Measurements from ENCODE around the gene AIG1. TPM values are rescaled to one million over a fixed set of nuclear protein-coding genes. Genes with fewer than 3 reads are reported as not detected.

AIG1 gene
- total and polyA plus RNA-seq, 2 donors (not counting 1 experiment from before 2014, with no cell fraction given) = 40.6 to 42.2 TPM

GRCh38 chr6:143264986-143265764 is 204.5 kb downstream of the AIG1 start:
- no peak overlapping the region for H3K4me2 ChIP-seq (ENCODE audit: extremely low read depth, insufficient read depth, low read length)
- no peak overlapping the region for H2AFZ ChIP-seq (ENCODE audit: low read length)
- H3K4me3 ChIP-seq (replicated peaks in 1 of 4; ENCODE audit: control extremely low read depth in 1 of 4, insufficient read depth in 1 of 4, low read depth in 3 of 4, low read length in 4 of 4) = no peak overlapping the region
- H3K27ac ChIP-seq (ENCODE audit: insufficient read depth, low read length) = no peak overlapping the region
- no peak for DNase-seq (ENCODE audit: low read depth in 2 of 2)
- H3K79me2 ChIP-seq (ENCODE audit: control insufficient read depth, insufficient read depth, low read length) = no peaks in the 10 kb centered on the region
- no peaks in the 10 kb centered on the region for H3K9me3 ChIP-seq (ENCODE audit: control insufficient read depth, insufficient read depth, low read depth, low read length)
- no peak overlapping the region for H3K9ac ChIP-seq (ENCODE audit: insufficient read depth, low read length)
- no peaks in the 10 kb centered on the region for H3K36me3 ChIP-seq (ENCODE audit: control insufficient read depth, insufficient read depth, low read length)
- no peaks in the 10 kb centered on the region for H3K27me3 ChIP-seq (ENCODE audit: control insufficient read depth, insufficient read depth, low read length)
- TF ChIP-seq EZH2 (IDR thresholded peaks at IDR 0.05; ENCODE audit: low read length, missing control alignments) = no peak
- TF ChIP-seq CTCF (conservative IDR thresholded peaks at IDR 0.05 in 1 of 2, IDR thresholded peaks at IDR 0.05 in 1 of 2; ENCODE audit: low read depth in 1 of 2, low read length in 2 of 2) = no peak
- peaks cover under 1% of the 10 kb centered on the region for H3K4me1 ChIP-seq (ENCODE audit: control insufficient read depth, extremely low read depth, insufficient read depth, low read length)
- H4K20me1 ChIP-seq (ENCODE audit: control insufficient read depth, extremely low read depth, insufficient read depth, low read length) = no peaks in the 10 kb centered on the region

- Histone ChIP-seq H4K20me1 (ENCODE audit: control insufficient read depth, extremely low read depth, insufficient read depth, low read length) (no peaks in the 10 kb centered on the region), H3K27ac (ENCODE audit: insufficient read depth, low read length) (no peak overlapping the region), H3K4me1 (ENCODE audit: control insufficient read depth, extremely low read depth, insufficient read depth, low read length) (peaks cover 6% of the 10 kb centered on the region), H2AFZ (ENCODE audit: low read length) (no peak overlapping the region), H3K9me3 (ENCODE audit: control insufficient read depth, insufficient read depth, low read depth, low read length) (no peaks in the 10 kb centered on the region), H3K27me3 (ENCODE audit: control insufficient read depth, insufficient read depth, low read length) (no peaks in the 10 kb centered on the region), H3K4me3 (replicated peaks in 1 of 4; ENCODE audit: control extremely low read depth in 1 of 4, insufficient read depth in 1 of 4, low read depth in 3 of 4, low read length in 4 of 4) (no peak overlapping the region), H3K4me2 (ENCODE audit: extremely low read depth, insufficient read depth, low read length) (no peak overlapping the region), H3K36me3 (ENCODE audit: control insufficient read depth, insufficient read depth, low read length) (no peaks in the 10 kb centered on the region), H3K9ac (ENCODE audit: insufficient read depth, low read length) (no peak overlapping the region), H3K79me2 (ENCODE audit: control insufficient read depth, insufficient read depth, low read length) (no peaks in the 10 kb centered on the region)
- DNase-seq (ENCODE audit: low read depth in 2 of 2) = no peak
- no peak for TF ChIP-seq CTCF (conservative IDR thresholded peaks at IDR 0.05 in 1 of 2, IDR thresholded peaks at IDR 0.05 in 1 of 2; ENCODE audit: low read depth in 1 of 2, low read length in 2 of 2)
- TF ChIP-seq EZH2 (IDR thresholded peaks at IDR 0.05; ENCODE audit: low read length, missing control alignments) = no peak
These were observed 207.1 kb downstream of the AIG1 start for GRCh38 chr6:143267760-143268159.

- Histone ChIP-seq H4K20me1 (ENCODE audit: control insufficient read depth, extremely low read depth, insufficient read depth, low read length) (no peaks in the 10 kb centered on the region), H3K4me1 (ENCODE audit: control insufficient read depth, extremely low read depth, insufficient read depth, low read length) (peaks cover 6% of the 10 kb centered on the region), H3K79me2 (ENCODE audit: control insufficient read depth, insufficient read depth, low read length) (no peaks in the 10 kb centered on the region), H3K36me3 (ENCODE audit: control insufficient read depth, insufficient read depth, low read length) (no peaks in the 10 kb centered on the region), H3K9me3 (ENCODE audit: control insufficient read depth, insufficient read depth, low read depth, low read length) (no peaks in the 10 kb centered on the region), H3K9ac (ENCODE audit: insufficient read depth, low read length) (no peak overlapping the region), H3K27me3 (ENCODE audit: control insufficient read depth, insufficient read depth, low read length) (no peaks in the 10 kb centered on the region), H3K4me3 (replicated peaks in 1 of 4; ENCODE audit: control extremely low read depth in 1 of 4, insufficient read depth in 1 of 4, low read depth in 3 of 4, low read length in 4 of 4) (no peak overlapping the region), H3K27ac (ENCODE audit: insufficient read depth, low read length) (no peak overlapping the region), H3K4me2 (ENCODE audit: extremely low read depth, insufficient read depth, low read length) (no peak overlapping the region), H2AFZ (ENCODE audit: low read length) (no peak overlapping the region)
- DNase-seq (ENCODE audit: low read depth in 2 of 2) = no peak
- TF ChIP-seq EZH2 (IDR thresholded peaks at IDR 0.05; ENCODE audit: low read length, missing control alignments) = no peak
- TF ChIP-seq CTCF (conservative IDR thresholded peaks at IDR 0.05 in 1 of 2, IDR thresholded peaks at IDR 0.05 in 1 of 2; ENCODE audit: low read depth in 1 of 2, low read length in 2 of 2) = no peak
These were observed 207.8 kb downstream of the AIG1 start for GRCh38 chr6:143268439-143268838.
